Lower leg skin (tissue), 4 donors: ENCODE results near the gene FGB. TPM values are rescaled to one million over a fixed set of nuclear protein-coding genes. Genes with fewer than 3 reads are reported as not detected.

Source experiments
- DNase-seq, 2 donors: peaks; one replicate each; pipeline ENCODE4 v3.0.0-alpha.2; 2019; ENCODE audit warnings: low spot score in 2 of 2
- H3K4me3 ChIP-seq: fragments of 200-600 bp; sonication (generic); 2 replicates; pipeline ENCODE4 v1.5.1; 2017; ENCODE audit warnings: mild to moderate bottlenecking, low read depth; ENCODE audit not compliant: poor library complexity, severe bottlenecking
- POLR2A ChIP-seq, 2 donors: fragments of 450-650 bp; IDR thresholded peaks; one replicate each; pipeline ENCODE4 v1.6.1; 2016 to 2017; ENCODE audit warnings: antibody characterized with exemption in 2 of 2, mild to moderate bottlenecking in 1 of 2, moderate library complexity in 1 of 2
- WGBS, 2 donors: methylation state at CpG; one replicate each; pipeline ENCODE4 v1.1.5; 2018; 5-methylcytosine and 5-hydroxymethylcytosine counted together
- intact Hi-C: fragments of 100-400 bp; cut with DNase I; formaldehyde crosslinking; loops from one replicate; pipeline ENCODE4 v1.15.0; 2023; ENCODE audit warnings: low total_unique reads
- total RNA-seq, 4 donors: library from RNA; depleted of rRNA; stranded (reverse); fragments of >200 nt; gene quantifications; one replicate each; pipeline ENCODE4 v1.1.0, GENCODE V29; 2016
- TF ChIP-seq, protein P1 (sequence below), 3 donors: fragments of 450-650 bp; IDR thresholded peaks; one replicate each; pipeline ENCODE4 v1.5.1; 2016; ENCODE audit warnings: antibody characterized with exemption in 3 of 3, mild to moderate bottlenecking in 3 of 3, moderate library complexity in 2 of 3

The FGB gene
- total RNA-seq: not detected

- TF ChIP-seq, protein P1, sequence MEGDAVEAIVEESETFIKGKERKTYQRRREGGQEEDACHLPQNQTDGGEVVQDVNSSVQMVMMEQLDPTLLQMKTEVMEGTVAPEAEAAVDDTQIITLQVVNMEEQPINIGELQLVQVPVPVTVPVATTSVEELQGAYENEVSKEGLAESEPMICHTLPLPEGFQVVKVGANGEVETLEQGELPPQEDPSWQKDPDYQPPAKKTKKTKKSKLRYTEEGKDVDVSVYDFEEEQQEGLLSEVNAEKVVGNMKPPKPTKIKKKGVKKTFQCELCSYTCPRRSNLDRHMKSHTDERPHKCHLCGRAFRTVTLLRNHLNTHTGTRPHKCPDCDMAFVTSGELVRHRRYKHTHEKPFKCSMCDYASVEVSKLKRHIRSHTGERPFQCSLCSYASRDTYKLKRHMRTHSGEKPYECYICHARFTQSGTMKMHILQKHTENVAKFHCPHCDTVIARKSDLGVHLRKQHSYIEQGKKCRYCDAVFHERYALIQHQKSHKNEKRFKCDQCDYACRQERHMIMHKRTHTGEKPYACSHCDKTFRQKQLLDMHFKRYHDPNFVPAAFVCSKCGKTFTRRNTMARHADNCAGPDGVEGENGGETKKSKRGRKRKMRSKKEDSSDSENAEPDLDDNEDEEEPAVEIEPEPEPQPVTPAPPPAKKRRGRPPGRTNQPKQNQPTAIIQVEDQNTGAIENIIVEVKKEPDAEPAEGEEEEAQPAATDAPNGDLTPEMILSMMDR (IDR thresholded peaks at IDR 0.05): no peak
- TF ChIP-seq POLR2A (IDR thresholded peaks at IDR 0.05): no peak
- no peak within 1 kb of the TSS for H3K4me3 ChIP-seq
- 73 to 77% methylated on average over 2 of the region's 2 CpGs for WGBS, 2 donors
- no peak for DNase-seq
- intact Hi-C loops: no loop called here
These were observed at the start of gene FGB for GRCh38 chr4:154562697-154563254. Gene FGB (plus strand): TSS chr4:154563011. CDS start chr4:154563019, 8 bp downstream.

DNA sequence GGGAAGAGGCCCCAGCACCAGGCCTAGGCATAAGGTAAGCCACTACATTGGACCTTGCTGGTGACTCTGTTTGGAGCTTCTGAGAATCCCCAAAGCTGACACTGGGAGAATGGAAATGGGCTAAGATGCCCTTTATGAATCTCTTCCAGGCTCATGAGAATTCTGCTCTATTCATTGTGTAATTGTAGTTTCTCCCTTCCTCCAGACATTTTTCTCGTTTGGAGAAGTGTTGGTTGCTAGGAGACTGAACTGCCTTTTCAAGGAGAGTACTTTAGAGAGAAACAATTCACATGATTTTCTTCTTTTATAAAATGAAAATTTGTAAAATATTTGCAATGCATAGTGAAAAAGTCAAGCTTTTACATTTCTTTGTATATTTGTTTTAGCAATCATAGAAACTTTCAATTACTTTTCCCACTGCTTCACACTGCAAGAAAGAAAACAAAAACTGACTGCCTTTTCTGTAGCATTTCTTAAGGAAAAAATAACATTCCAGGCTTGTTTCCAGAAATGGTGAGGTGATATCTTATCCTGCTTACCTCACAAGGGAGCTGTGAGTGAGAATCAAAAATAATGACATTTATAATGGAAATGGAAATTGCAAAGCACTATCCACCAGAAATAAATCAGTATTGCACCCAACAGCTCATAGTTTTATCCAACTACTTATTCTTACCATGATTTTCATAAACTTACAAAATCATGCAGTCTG is 46.3 kb upstream of the FGB start:
- no peak overlapping the region for H3K4me3 ChIP-seq
- no peak for DNase-seq
- intact Hi-C loops: no loop called here
- TF ChIP-seq, protein P1 (IDR thresholded peaks at IDR 0.05): no peak
- no peak for TF ChIP-seq POLR2A (IDR thresholded peaks at IDR 0.05)
- WGBS, 2 donors: 12 to 14% methylated on average over 1 of the region's 1 CpG

DNA sequence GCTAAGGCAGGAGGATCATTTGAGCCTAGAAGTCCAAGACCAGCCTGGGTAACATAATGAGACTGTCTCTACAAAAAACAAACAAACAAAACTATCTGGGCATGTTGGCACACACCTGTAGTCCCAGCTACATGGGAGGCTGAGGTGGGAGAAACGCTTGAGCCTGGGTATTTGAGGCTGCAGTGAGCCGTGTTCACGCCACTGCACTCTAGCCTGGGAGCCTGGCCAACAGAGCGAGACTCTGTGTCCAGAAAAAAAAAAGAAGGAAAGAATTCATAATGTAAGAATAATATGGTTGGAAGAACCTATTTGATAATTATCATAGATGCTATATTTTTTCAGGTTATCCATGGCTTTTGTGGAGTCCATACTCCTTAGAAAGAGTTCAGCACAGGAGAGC is 45.2 kb upstream of the FGB start:
- H3K4me3 ChIP-seq: no peak overlapping the region
- DNase-seq: no peak
- intact Hi-C loops: no loop called here
- TF ChIP-seq POLR2A (IDR thresholded peaks at IDR 0.05): no peak
- TF ChIP-seq, protein P1 (IDR thresholded peaks at IDR 0.05): no peak
- 72 to 85% methylated on average over 4 of the region's 4 CpGs for WGBS, 2 donors

GRCh38 chr4:154519214-154519613 is 43.6 kb upstream of the FGB start:
- TF ChIP-seq, protein P1 (IDR thresholded peaks at IDR 0.05): no peak
- no peak for TF ChIP-seq POLR2A (IDR thresholded peaks at IDR 0.05)
- no peak overlapping the region for H3K4me3 ChIP-seq
- no peak for DNase-seq
- intact Hi-C loops: no loop called here
- WGBS, 2 donors: 87 to 88% methylated on average over 4 of the region's 4 CpGs

- TF ChIP-seq, protein P1 (IDR thresholded peaks at IDR 0.05): no peak
- no peak for TF ChIP-seq POLR2A (IDR thresholded peaks at IDR 0.05)
- DNase-seq: no peak
- no peak overlapping the region for H3K4me3 ChIP-seq
- intact Hi-C loops: no loop called here
These were observed 41.2 kb upstream of the FGB start for GRCh38 chr4:154521607-154522006.
